Right lobe of liver (tissue), 6 donors: ENCODE data around the gene UPF1. TPM values are rescaled to one million over a fixed set of nuclear protein-coding genes. Genes with fewer than 3 reads are reported as not detected.
A peak's percentile ranks its signal among the peaks of the same experiment; 100 is the strongest.

ENCODE experiments used
- ATAC-seq, 4 donors: fragments of 200-7000 bp; cut with Tn5 transposase; one replicate each; pipeline ENCODE4 v1.9.1; 2020; ENCODE audit warnings: mild to moderate bottlenecking in 4 of 4, moderate library complexity in 4 of 4
- DNase-seq, 3 donors: peaks; one replicate each; pipeline ENCODE4 v3.0.0-alpha.2; 2020
- H3K27ac ChIP-seq, 3 donors: fragments of 200-600 bp; one replicate each; pipeline ENCODE4 v1.8.0; 2022
- H3K27me3 ChIP-seq, 2 donors: fragments of 200-600 bp; one replicate each; pipeline ENCODE4 v1.8.0; 2022
- H3K36me3 ChIP-seq, 4 donors: fragments of 200-600 bp; sonication (generic) in 1 of 4; one replicate each; pipeline versions ENCODE4 v1.5.1 to v1.8.0; 2017 to 2022; ENCODE audit warnings: control low read depth in 1 of 4
- H3K4me1 ChIP-seq, 4 donors: fragments of 200-600 bp; sonication (generic) in 1 of 4; one replicate each; pipeline versions ENCODE4 v1.5.1 to v1.8.0; 2017 to 2022; ENCODE audit warnings: control low read depth in 1 of 4
- H3K4me3 ChIP-seq, 3 donors: fragments of 200-600 bp; one replicate each; pipeline ENCODE4 v1.8.0; 2022
- H3K9me3 ChIP-seq, 4 donors: fragments of 200-600 bp; sonication (generic) in 1 of 4; one replicate each; pipeline versions ENCODE4 v1.5.1 to v1.8.0; 2017 to 2022; ENCODE audit warnings: control low read depth in 1 of 4
- CTCF ChIP-seq, 4 donors: fragments of 200-600 bp in 3 of 4; fragments of 450-650 bp in 1 of 4; IDR thresholded peaks; one replicate each; pipeline versions ENCODE4 v1.5.1 to v1.8.0; 2016 to 2022; ENCODE audit warnings: antibody characterized with exemption in 4 of 4, mild to moderate bottlenecking in 2 of 4
- POLR2A ChIP-seq: fragments of 450-650 bp; IDR thresholded peaks from one replicate; pipeline ENCODE4 v1.6.1; 2017; ENCODE audit warnings: antibody characterized with exemption, mild to moderate bottlenecking
- WGBS: methylation state at CpG from one replicate; pipeline ENCODE4 v1.1.6; 2018; ENCODE audit warnings: low coverage, low lambda C conversion rate; ENCODE audit not compliant: insufficient coverage; ENCODE audit errors: missing lambda C conversion rate; 5-methylcytosine and 5-hydroxymethylcytosine counted together
- intact Hi-C, 2 donors: fragments of 100-400 bp; cut with DNase I; formaldehyde crosslinking; loops; one replicate each; pipeline versions ENCODE4 v1.11.2 to v1.14.1; 2022
- total RNA-seq, 6 experiments: library from RNA; depleted of rRNA in 2 of 6; stranded (reverse); fragments of >200 nt in 2 of 6; fragmentation: NEBNext Ultra II Directional in 3 of 6; extraction: Animal tissue kit (Norgen Biotek cat#: 25700) in 3 of 6; gene quantifications; one replicate each; pipeline versions ENCODE4 v1.1.0 to v1.2.4, GENCODE V29; 2016 to 2023
- donor health status: DM: no; HTN: yes; CAD: no.
- donor health status: DM: no; HTN: no; CAD: no.
- donor health status: DM: no; HTN: no; CAD: no.
- donor health status: DM: no; HTN: yes; CAD: no.
- donor health status: DM: no; HTN: yes; CAD: no.

Gene UPF1
- total RNA-seq, 6 experiments from 2014 or later = 34.0 to 61.0 (median 41.3) TPM

- H3K27me3 ChIP-seq = no peaks in the 10 kb centered on the region
- intact Hi-C loops = no loop called here
- ATAC-seq (no peak), DNase-seq (peak in 1 of 3 donors; percentile 38)
- peaks cover 0 to 11% (median 0%) of the 10 kb centered on the region in 4 donors for H3K4me1 ChIP-seq
- TF ChIP-seq CTCF (IDR thresholded peaks at IDR 0.05) (no peak), POLR2A (no peak)
- 60% methylated on average over 1 of the region's 12 CpGs for WGBS
- H3K36me3 ChIP-seq = peaks cover 10 to 97% (median 53%) of the 10 kb centered on the region in 4 donors
- no peak overlapping the region for H3K27ac ChIP-seq
- H3K4me3 ChIP-seq = no peak overlapping the region
- no peaks in the 10 kb centered on the region for H3K9me3 ChIP-seq
Observed at GRCh38 chr19:18861917-18862316, 30.2 kb downstream of the UPF1 start.

GRCh38 chr19:18862976-18863842 is 31.4 kb downstream of the UPF1 start:
- H3K27me3 ChIP-seq = no peaks in the 10 kb centered on the region
- ATAC-seq (no peak), DNase-seq (peak in 1 of 3 donors; percentile 51)
- WGBS = 94% methylated on average over 3 of the region's 33 CpGs
- no peak overlapping the region for H3K4me3 ChIP-seq
- H3K36me3 ChIP-seq = peaks cover 10 to 94% (median 50%) of the 10 kb centered on the region in 4 donors
- H3K4me1 ChIP-seq = peaks cover 0 to 11% (median 0%) of the 10 kb centered on the region in 4 donors
- H3K27ac ChIP-seq = no peak overlapping the region
- H3K9me3 ChIP-seq = no peaks in the 10 kb centered on the region
- intact Hi-C loops = no loop called here
- no peak for TF ChIP-seq POLR2A
- TF ChIP-seq CTCF (IDR thresholded peaks at IDR 0.05) = no peak

- Histone ChIP-seq H3K27me3 (no peaks in the 10 kb centered on the region), H3K36me3 (peaks cover 10 to 87% (median 46%) of the 10 kb centered on the region in 4 donors), H3K9me3 (no peaks in the 10 kb centered on the region), H3K4me3 (no peak overlapping the region), H3K4me1 (peaks cover 0 to 11% (median 0%) of the 10 kb centered on the region in 4 donors), H3K27ac (no peak overlapping the region)
- no peak for TF ChIP-seq CTCF (IDR thresholded peaks at IDR 0.05)
- TF ChIP-seq POLR2A = no peak
- WGBS = 67% methylated on average over 3 of the region's 16 CpGs
- ATAC-seq = no peak
- DNase-seq = peak in 2 of 3 donors; percentile 49
- intact Hi-C loops = no loop called here
Observed at GRCh38 chr19:18863843-18864362, 32.1 kb downstream of the UPF1 start.

GRCh38 chr19:18865106-18865972 is 33.6 kb downstream of the UPF1 start:
- H3K36me3 ChIP-seq = peaks cover 10 to 73% (median 39%) of the 10 kb centered on the region in 4 donors
- H3K4me1 ChIP-seq = peaks cover 0 to 3% (median 0%) of the 10 kb centered on the region in 4 donors
- H3K27me3 ChIP-seq = no peaks in the 10 kb centered on the region
- H3K4me3 ChIP-seq = no peak overlapping the region
- ATAC-seq (no peak), DNase-seq (peak in 1 of 3 donors; percentile 43)
- TF ChIP-seq CTCF (IDR thresholded peaks at IDR 0.05) (no peak), POLR2A (no peak)
- intact Hi-C loops = no loop called here
- H3K27ac ChIP-seq = no peak overlapping the region
- 85% methylated on average over 4 of the region's 27 CpGs for WGBS
- H3K9me3 ChIP-seq = no peaks in the 10 kb centered on the region
